HEK293 (cell line): Measurements from ENCODE around the gene CDK4.

Source experiments
- CTCF ChIA-PET: fragments of 350-600 bp; formaldehyde crosslinking; extraction: SDS; loops from one replicate; lab custom pipeline; 2021; ENCODE audit warnings: antibody characterized with exemption; lab: Yijun Ruan, JAX
- POLR2A ChIA-PET: fragments of 300-600 bp; formaldehyde crosslinking; extraction: SDS; loops from one replicate; lab custom pipeline; 2020; ENCODE audit warnings: antibody characterized with exemption, inconsistent platforms; lab: Yijun Ruan, JAX
- H3K27ac ChIP-seq: fragments of 200-500 bp; sonication (Bioruptor generic); 2 replicates; pipeline ENCODE4 v1.5.1; 2014; ENCODE audit warnings: low read depth, low read length, control low read depth, inconsistent platforms; ENCODE audit errors: extremely low read depth
- H3K36me3 ChIP-seq, 2 experiments: fragments of 200-500 bp in 1 of 2; sonication (Bioruptor generic) in 1 of 2; 1 replicate in 1 of 2; 2 replicates in 1 of 2; pipeline ENCODE4 v1.5.1; 2014 to 2017; ENCODE audit warnings: inconsistent platforms in 2 of 2, low read length in 2 of 2; ENCODE audit not compliant: control insufficient read depth in 2 of 2, insufficient read depth in 1 of 2
- H3K4me1 ChIP-seq: fragments of 200-500 bp; sonication (Bioruptor generic); 2 replicates; pipeline ENCODE4 v1.5.1; 2014; ENCODE audit warnings: mild to moderate bottlenecking, low read length, inconsistent platforms; ENCODE audit not compliant: control insufficient read depth, insufficient read depth
- H3K4me3 ChIP-seq: 2 replicates; pipeline ENCODE4 v1.5.1; 2011; ENCODE audit warnings: low read depth, mild to moderate bottlenecking, control low read depth, low read length, moderate library complexity
- H3K9me3 ChIP-seq: fragments of 200-500 bp; sonication (Bioruptor generic); 2 replicates; pipeline ENCODE4 v1.5.1; 2014; ENCODE audit warnings: low read depth, low read length, inconsistent platforms; ENCODE audit not compliant: control insufficient read depth, insufficient read depth
- EGR2 ChIP-seq: fragments of 450-650 bp; formaldehyde crosslinking; IDR thresholded peaks from 2 replicates; pipeline ENCODE4 v1.5.1; 2016; ENCODE audit warnings: low read depth, missing biosample characterization, missing genetic modification characterization
- OSR2 ChIP-seq: fragments of 450-650 bp; formaldehyde crosslinking; IDR thresholded peaks from 2 replicates; pipeline ENCODE4 v1.5.1; 2016; ENCODE audit warnings: missing biosample characterization, missing genetic modification characterization
- PBX3 ChIP-seq: sonication (generic); formaldehyde crosslinking; IDR thresholded peaks from 2 replicates; pipeline ENCODE4 v1.8.1; 2022; ENCODE audit warnings: mild to moderate bottlenecking, moderate library complexity, missing genetic modification reagents
- PRDM2 ChIP-seq: fragments of 450-650 bp; formaldehyde crosslinking; IDR thresholded peaks from 2 replicates; pipeline ENCODE4 v1.5.1; 2016; ENCODE audit warnings: missing biosample characterization, missing genetic modification characterization, borderline replicate concordance
- ZNF112 ChIP-seq: fragments of 450-650 bp; formaldehyde crosslinking; IDR thresholded peaks from 2 replicates; pipeline ENCODE4 v1.5.0; 2017; ENCODE audit warnings: missing biosample characterization, missing genetic modification characterization
- ZNF121 ChIP-seq: fragments of 450-650 bp; formaldehyde crosslinking; IDR thresholded peaks from 2 replicates; pipeline ENCODE4 v1.5.1; 2016; ENCODE audit warnings: missing biosample characterization, missing genetic modification characterization
- ZNF138 ChIP-seq: fragments of 450-650 bp; formaldehyde crosslinking; IDR thresholded peaks from 2 replicates; pipeline ENCODE4 v1.5.1; 2016; ENCODE audit warnings: missing biosample characterization, missing genetic modification characterization, borderline replicate concordance
- ZNF19 ChIP-seq: fragments of 450-650 bp; formaldehyde crosslinking; IDR thresholded peaks from 2 replicates; pipeline ENCODE4; 2016; ENCODE audit warnings: missing biosample characterization, missing genetic modification characterization, low read depth
- ZNF202 ChIP-seq: fragments of 450-650 bp; formaldehyde crosslinking; IDR thresholded peaks from 2 replicates; pipeline ENCODE4 v1.5.1; 2016; ENCODE audit warnings: missing biosample characterization, missing genetic modification characterization, borderline replicate concordance
- ZNF341 ChIP-seq: fragments of 450-650 bp; formaldehyde crosslinking; IDR thresholded peaks from 2 replicates; pipeline ENCODE4; 2016; ENCODE audit warnings: low read depth, missing biosample characterization, missing genetic modification characterization
- ZNF366 ChIP-seq: fragments of 450-650 bp; formaldehyde crosslinking; conservative IDR thresholded peaks from 2 replicates; pipeline ENCODE4 v1.5.1; 2016; ENCODE audit warnings: missing biosample characterization, missing genetic modification characterization
- ZNF529 ChIP-seq: fragments of 450-650 bp; formaldehyde crosslinking; IDR thresholded peaks from 2 replicates; pipeline ENCODE4 v1.5.1; 2017; ENCODE audit warnings: missing genetic modification characterization, missing biosample characterization; ENCODE audit not compliant: insufficient replicate concordance
- ZNF580 ChIP-seq: fragments of 450-650 bp; formaldehyde crosslinking; IDR thresholded peaks from 2 replicates; pipeline ENCODE4 v1.5.1; 2016; ENCODE audit warnings: missing biosample characterization, missing genetic modification characterization
- ZNF585B ChIP-seq: fragments of 450-650 bp; formaldehyde crosslinking; IDR thresholded peaks from 2 replicates; pipeline ENCODE4 v1.5.1; 2016; ENCODE audit warnings: missing biosample characterization, missing genetic modification characterization
- ZNF747 ChIP-seq: fragments of 450-650 bp; formaldehyde crosslinking; IDR thresholded peaks from 2 replicates; pipeline ENCODE4 v1.5.1; 2016; ENCODE audit warnings: missing biosample characterization, missing genetic modification characterization
- TF ChIP-seq, protein P1 (sequence below): fragments of 450-650 bp; formaldehyde crosslinking; IDR thresholded peaks from 2 replicates; pipeline ENCODE4 v1.5.1; 2016; ENCODE audit warnings: missing biosample characterization, missing genetic modification characterization
- TF ChIP-seq, protein P2 (sequence below): fragments of 450-650 bp; formaldehyde crosslinking; IDR thresholded peaks from 2 replicates; pipeline ENCODE4 v1.5.1; 2016; ENCODE audit warnings: missing biosample characterization, missing genetic modification characterization
- TF ChIP-seq, protein P3 (sequence below): fragments of 450-650 bp; formaldehyde crosslinking; IDR thresholded peaks from 2 replicates; pipeline ENCODE4 v1.5.1; 2016; ENCODE audit warnings: missing biosample characterization, missing genetic modification characterization

Gene CDK4

DNA sequence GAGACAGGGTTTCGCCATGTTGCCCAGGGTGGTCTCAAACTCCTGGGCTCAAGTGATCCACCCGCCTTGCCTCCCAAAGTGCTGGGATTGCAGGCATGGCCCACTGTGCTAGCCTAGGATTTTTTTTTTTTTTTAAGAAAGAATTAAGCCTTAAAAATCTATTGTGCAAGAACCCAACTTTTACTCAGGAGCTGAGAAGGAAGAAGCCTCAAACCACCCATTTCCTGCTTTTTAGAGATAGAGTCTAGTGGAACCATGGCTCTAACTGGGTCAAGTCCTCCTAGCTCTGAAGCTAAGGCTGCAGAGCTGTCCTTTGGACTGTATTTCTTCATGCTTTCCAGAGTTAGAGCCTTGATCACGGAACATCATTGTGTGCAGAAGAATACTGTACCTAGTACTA lies 29.1 kb upstream of the CDK4 start (continued):
- TF ChIP-seq PRDM2 (tag by site-specific recombination) (no peak), EGR2 (tag by site-specific recombination) (no peak)

DNA sequence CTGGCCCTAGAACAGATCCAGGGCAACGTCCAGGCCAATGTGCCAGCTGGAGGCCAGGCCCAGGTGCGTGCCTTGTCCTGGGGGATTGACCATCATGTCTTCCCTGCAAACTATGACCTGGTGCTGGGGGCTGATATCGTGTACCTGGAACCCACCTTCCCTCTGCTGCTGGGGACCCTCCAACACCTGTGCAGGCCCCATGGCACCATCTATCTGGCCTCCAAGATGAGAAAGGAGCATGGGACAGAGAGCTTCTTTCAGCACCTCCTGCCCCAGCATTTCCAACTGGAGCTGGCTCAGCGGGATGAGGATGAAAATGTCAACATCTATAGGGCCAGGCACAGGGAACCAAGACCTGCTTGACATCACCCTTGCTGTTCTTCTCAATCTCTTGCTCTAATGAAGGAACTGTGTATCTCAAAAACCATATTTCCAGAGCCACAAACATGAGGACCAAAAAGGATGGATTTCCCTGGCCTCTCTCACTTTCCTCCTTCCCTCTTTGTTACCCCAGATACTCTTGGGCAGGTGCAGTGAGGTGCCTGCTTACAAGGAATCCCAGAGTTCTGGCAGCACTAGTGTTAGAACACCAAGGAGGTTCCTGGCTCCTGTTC lies 28.3 kb upstream of the CDK4 start:
- Histone ChIP-seq H3K4me1 (no peaks in the 10 kb centered on the region), H3K4me3 (no peak overlapping the region), H3K9me3 (no peaks in the 10 kb centered on the region), H3K36me3 (peaks cover 14 to 38% of the 10 kb centered on the region in 2 experiments; a peak in 2 of 3 replicates), H3K27ac (no peak overlapping the region)
- ChIA-PET CTCF (interaction anchor here (1.2 to 2.9 kb wide), 2 partner anchors 21 to 24 kb away, joined by 5 to 17 read pairs; no protein-coding TSS in a partner anchor), POLR2A (interaction anchor here (0.9 to 1.2 kb wide), 2 partner anchors 16 to 36 kb away, joined by 3 read pairs; no protein-coding TSS in a partner anchor)
- no peak for TF ChIP-seq ZNF580 (tag by site-specific recombination)
- TF ChIP-seq, protein P1, sequence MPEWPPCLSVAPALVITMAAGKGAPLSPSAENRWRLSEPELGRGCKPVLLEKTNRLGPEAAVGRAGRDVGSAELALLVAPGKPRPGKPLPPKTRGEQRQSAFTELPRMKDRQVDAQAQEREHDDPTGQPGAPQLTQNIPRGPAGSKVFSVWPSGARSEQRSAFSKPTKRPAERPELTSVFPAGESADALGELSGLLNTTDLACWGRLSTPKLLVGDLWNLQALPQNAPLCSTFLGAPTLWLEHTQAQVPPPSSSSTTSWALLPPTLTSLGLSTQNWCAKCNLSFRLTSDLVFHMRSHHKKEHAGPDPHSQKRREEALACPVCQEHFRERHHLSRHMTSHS (tag by site-specific recombination) = no peak
- TF ChIP-seq OSR2 (tag by site-specific recombination) = no peak
- TF ChIP-seq, protein P2, sequence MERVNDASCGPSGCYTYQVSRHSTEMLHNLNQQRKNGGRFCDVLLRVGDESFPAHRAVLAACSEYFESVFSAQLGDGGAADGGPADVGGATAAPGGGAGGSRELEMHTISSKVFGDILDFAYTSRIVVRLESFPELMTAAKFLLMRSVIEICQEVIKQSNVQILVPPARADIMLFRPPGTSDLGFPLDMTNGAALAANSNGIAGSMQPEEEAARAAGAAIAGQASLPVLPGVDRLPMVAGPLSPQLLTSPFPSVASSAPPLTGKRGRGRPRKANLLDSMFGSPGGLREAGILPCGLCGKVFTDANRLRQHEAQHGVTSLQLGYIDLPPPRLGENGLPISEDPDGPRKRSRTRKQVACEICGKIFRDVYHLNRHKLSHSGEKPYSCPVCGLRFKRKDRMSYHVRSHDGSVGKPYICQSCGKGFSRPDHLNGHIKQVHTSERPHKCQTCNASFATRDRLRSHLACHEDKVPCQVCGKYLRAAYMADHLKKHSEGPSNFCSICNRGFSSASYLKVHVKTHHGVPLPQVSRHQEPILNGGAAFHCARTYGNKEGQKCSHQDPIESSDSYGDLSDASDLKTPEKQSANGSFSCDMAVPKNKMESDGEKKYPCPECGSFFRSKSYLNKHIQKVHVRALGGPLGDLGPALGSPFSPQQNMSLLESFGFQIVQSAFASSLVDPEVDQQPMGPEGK (tag by site-specific recombination) = no peak
- TF ChIP-seq ZNF341 (tag by site-specific recombination) = no peak
- TF ChIP-seq ZNF121 (tag by site-specific recombination) = no peak
- no peak for TF ChIP-seq ZNF529
- TF ChIP-seq ZNF138 (tag by site-specific recombination) = no peak
- TF ChIP-seq PBX3 (CRISPR knock-in tag) = no peak
- no peak for TF ChIP-seq ZNF112 (tag by site-specific recombination)
- no peak for TF ChIP-seq ZNF366
- no peak for TF ChIP-seq EGR2 (tag by site-specific recombination)
- no peak for TF ChIP-seq ZNF19
- TF ChIP-seq ZNF747 (tag by site-specific recombination) = no peak
- TF ChIP-seq ZNF585B = no peak
- TF ChIP-seq, protein P3, sequence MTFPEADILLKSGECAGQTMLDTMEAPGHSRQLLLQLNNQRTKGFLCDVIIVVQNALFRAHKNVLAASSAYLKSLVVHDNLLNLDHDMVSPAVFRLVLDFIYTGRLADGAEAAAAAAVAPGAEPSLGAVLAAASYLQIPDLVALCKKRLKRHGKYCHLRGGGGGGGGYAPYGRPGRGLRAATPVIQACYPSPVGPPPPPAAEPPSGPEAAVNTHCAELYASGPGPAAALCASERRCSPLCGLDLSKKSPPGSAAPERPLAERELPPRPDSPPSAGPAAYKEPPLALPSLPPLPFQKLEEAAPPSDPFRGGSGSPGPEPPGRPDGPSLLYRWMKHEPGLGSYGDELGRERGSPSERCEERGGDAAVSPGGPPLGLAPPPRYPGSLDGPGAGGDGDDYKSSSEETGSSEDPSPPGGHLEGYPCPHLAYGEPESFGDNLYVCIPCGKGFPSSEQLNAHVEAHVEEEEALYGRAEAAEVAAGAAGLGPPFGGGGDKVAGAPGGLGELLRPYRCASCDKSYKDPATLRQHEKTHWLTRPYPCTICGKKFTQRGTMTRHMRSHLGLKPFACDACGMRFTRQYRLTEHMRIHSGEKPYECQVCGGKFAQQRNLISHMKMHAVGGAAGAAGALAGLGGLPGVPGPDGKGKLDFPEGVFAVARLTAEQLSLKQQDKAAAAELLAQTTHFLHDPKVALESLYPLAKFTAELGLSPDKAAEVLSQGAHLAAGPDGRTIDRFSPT (tag by site-specific recombination) = no peak
- no peak for TF ChIP-seq ZNF202 (tag by site-specific recombination)
